ENCODE data around the gene TSPAN10. TPM values are rescaled to one million over a fixed set of nuclear protein-coding genes. Genes with fewer than 3 reads are reported as not detected.
A peak's percentile ranks its signal among the peaks of the same experiment; 100 is the strongest.

Gene TSPAN10
- total RNA-seq, 1 experiment from 2014 or later = 1.2 TPM

DNA sequence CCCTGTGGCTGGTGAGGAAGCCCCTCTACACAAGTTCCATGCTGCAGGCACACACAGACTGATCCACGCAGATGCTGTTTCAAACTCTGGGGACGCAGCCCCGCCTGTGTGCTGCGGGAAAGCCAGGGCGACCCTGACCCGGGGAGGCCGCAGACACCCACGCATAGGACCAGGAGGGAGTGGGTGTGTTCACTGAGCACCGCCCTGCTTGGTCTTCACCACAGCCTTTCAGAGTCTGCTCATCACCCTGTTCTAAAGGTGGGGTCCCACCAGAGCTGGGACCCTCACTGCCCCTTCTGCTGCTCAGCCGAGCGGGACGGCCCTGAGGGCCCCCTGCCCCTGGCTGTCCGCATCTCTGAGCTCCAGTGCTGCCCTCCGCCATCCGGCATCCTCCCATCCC lies 7.5 kb downstream of the TSPAN10 start:
- H4K8ac ChIP-seq (replicated peaks; ENCODE audit: insufficient read length, low read depth, low read length) = no peak overlapping the region
- TF ChIP-seq, protein P1, sequence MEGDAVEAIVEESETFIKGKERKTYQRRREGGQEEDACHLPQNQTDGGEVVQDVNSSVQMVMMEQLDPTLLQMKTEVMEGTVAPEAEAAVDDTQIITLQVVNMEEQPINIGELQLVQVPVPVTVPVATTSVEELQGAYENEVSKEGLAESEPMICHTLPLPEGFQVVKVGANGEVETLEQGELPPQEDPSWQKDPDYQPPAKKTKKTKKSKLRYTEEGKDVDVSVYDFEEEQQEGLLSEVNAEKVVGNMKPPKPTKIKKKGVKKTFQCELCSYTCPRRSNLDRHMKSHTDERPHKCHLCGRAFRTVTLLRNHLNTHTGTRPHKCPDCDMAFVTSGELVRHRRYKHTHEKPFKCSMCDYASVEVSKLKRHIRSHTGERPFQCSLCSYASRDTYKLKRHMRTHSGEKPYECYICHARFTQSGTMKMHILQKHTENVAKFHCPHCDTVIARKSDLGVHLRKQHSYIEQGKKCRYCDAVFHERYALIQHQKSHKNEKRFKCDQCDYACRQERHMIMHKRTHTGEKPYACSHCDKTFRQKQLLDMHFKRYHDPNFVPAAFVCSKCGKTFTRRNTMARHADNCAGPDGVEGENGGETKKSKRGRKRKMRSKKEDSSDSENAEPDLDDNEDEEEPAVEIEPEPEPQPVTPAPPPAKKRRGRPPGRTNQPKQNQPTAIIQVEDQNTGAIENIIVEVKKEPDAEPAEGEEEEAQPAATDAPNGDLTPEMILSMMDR (conservative IDR thresholded peaks at IDR 0.05) = no peak
- Mint-ChIP-seq H3K9me3 (no peaks in the 10 kb centered on the region; a peak in 1 of 5 replicates), H3K4me1 (peaks cover 3 to 4% of the 10 kb centered on the region in 2 experiments; a peak in 2 of 4 replicates), H3K4me3 (no peak overlapping the region), H3K27ac (peak overlapping the region in 2 of 3 experiments; percentile 51 to 91; a peak in 2 of 7 replicates), H3K27me3 (ENCODE audit: low read depth) (no peaks in the 10 kb centered on the region; the same call in 1 of the 2 replicates), H3K36me3 (ENCODE audit: insufficient read depth in 1 of 3, low read depth in 3 of 3) (no peaks in the 10 kb centered on the region)
- no peak overlapping the region for H2BK120ac ChIP-seq (ENCODE audit: low read depth, low read length, poor library complexity, severe bottlenecking)
- H4K20me1 ChIP-seq (ENCODE audit: control insufficient read depth, insufficient read depth, insufficient read length) = no peaks in the 10 kb centered on the region
- H2AK5ac ChIP-seq (ENCODE audit: insufficient read length, low read length) = no peak overlapping the region
- no peak overlapping the region for H4K5ac ChIP-seq (ENCODE audit: insufficient read length, low read depth, low read length)
- H3K4ac ChIP-seq (ENCODE audit: low read depth, low read length) = no peak overlapping the region
- H3K79me1 ChIP-seq (ENCODE audit: insufficient read depth, low read depth, low read length, poor library complexity, severe bottlenecking) = no peaks in the 10 kb centered on the region
- no peak overlapping the region for H3K27ac ChIP-seq (ENCODE audit: insufficient read length, low read depth, low read length)
- no peak overlapping the region for H3K4me2 ChIP-seq (ENCODE audit: insufficient read depth, insufficient read length, low read length)
- no peak overlapping the region for H3K9ac ChIP-seq (ENCODE audit: extremely low read depth, insufficient read length, low read length)
- no peak overlapping the region for H2BK15ac ChIP-seq (ENCODE audit: low read depth, low read length)
- no CpG with 5 or more reads among the region's 15 CpGs for WGBS (ENCODE audit: extremely low coverage, insufficient read length, low lambda C conversion rate)
- H3K4me1 ChIP-seq (ENCODE audit: insufficient read depth, low read length) = no peaks in the 10 kb centered on the region
- H3K79me2 ChIP-seq (ENCODE audit: insufficient read depth, low read length) = no peaks in the 10 kb centered on the region
- no peak for DNase-seq
- no peak overlapping the region for H3K23ac ChIP-seq (ENCODE audit: insufficient read length, low read depth, low read length)
- H2BK12ac ChIP-seq (ENCODE audit: insufficient read length, low read depth, low read length) = no peak overlapping the region
- H2AFZ ChIP-seq (ENCODE audit: low read length) = no peak overlapping the region
- H3T11ph ChIP-seq (ENCODE audit: low read length) = no peak overlapping the region
- H3K23me2 ChIP-seq (ENCODE audit: insufficient read length, low read depth, low read length, poor library complexity, severe bottlenecking) = no peaks in the 10 kb centered on the region
- no peak overlapping the region for H2BK20ac ChIP-seq (ENCODE audit: low read depth, low read length, poor library complexity, severe bottlenecking)
- no peak overlapping the region for H3K18ac ChIP-seq (ENCODE audit: insufficient read length, low read depth, low read length)
- H3K27me3 ChIP-seq (ENCODE audit: insufficient read depth, low read length) = no peaks in the 10 kb centered on the region; the same call in 1 of the 2 replicates
- H3K9me3 ChIP-seq (ENCODE audit: control insufficient read depth, low read depth, low read length) = no peaks in the 10 kb centered on the region
- H4K91ac ChIP-seq (ENCODE audit: insufficient read length, low read depth, low read length) = no peak overlapping the region
- H3K56ac ChIP-seq (ENCODE audit: insufficient read length, low read depth, low read length) = no peak overlapping the region
- H2BK5ac ChIP-seq (ENCODE audit: insufficient read length, low read length) = no peak overlapping the region
- no peak overlapping the region for H3K14ac ChIP-seq (ENCODE audit: insufficient read depth, low read length)

Data from H9 (cell line).